ENCODE results near the gene TMEM255B.

Gene TMEM255B

GRCh38 chr13:113852536-113853517 is 93.8 kb downstream of the TMEM255B start:
- Histone ChIP-seq H3F3A (ENCODE audit: insufficient read depth) (no peaks in the 10 kb centered on the region), H3K36me3 (ENCODE audit: low read length) (no peaks in the 10 kb centered on the region)
- TF ChIP-seq CTCF (IDR thresholded peaks at IDR 0.05; ENCODE audit: insufficient read depth, low read length, poor library complexity, severe bottlenecking) = no peak
- TF ChIP-seq EZH2phosphoT487 (conservative IDR thresholded peaks at IDR 0.05; ENCODE audit: low read length) = no peak

GRCh38 chr13:113853518-113854237 is 94.7 kb downstream of the TMEM255B start:
- H3F3A ChIP-seq (ENCODE audit: insufficient read depth) = no peaks in the 10 kb centered on the region
- H3K27ac ChIP-seq (ENCODE audit: low read depth, low read length) = no peak overlapping the region
- H3K4me2 ChIP-seq (ENCODE audit: low read depth, low read length, poor library complexity, severe bottlenecking) = no peak overlapping the region
- no peak overlapping the region for H3K4me3 ChIP-seq (ENCODE audit: insufficient read depth, low read length, poor library complexity, severe bottlenecking)
- no peaks in the 10 kb centered on the region for H3K79me2 ChIP-seq (ENCODE audit: insufficient read depth, low read length)
- no peak overlapping the region for H3K9ac ChIP-seq (ENCODE audit: low read length)
- no peak for TF ChIP-seq CTCF (IDR thresholded peaks at IDR 0.05; ENCODE audit: insufficient read depth, low read length, poor library complexity, severe bottlenecking)
- no peak for TF ChIP-seq EZH2phosphoT487 (conservative IDR thresholded peaks at IDR 0.05; ENCODE audit: low read length)
- no peaks in the 10 kb centered on the region for H3K9me2 ChIP-seq (replicated peaks; ENCODE audit: insufficient read depth, low read length)
- no peaks in the 10 kb centered on the region for H3K27me3 ChIP-seq (ENCODE audit: low read length)
- H4K20me1 ChIP-seq (ENCODE audit: low read depth, low read length) = no peaks in the 10 kb centered on the region
- H3K9me3 ChIP-seq (ENCODE audit: insufficient read depth, low read length) = peaks cover under 1% of the 10 kb centered on the region; the same call in 1 of the 2 replicates
- no peak overlapping the region for H2AFZ ChIP-seq (ENCODE audit: low read depth, low read length, severe bottlenecking)
- H3K36me3 ChIP-seq (ENCODE audit: low read length) = no peaks in the 10 kb centered on the region

More at GRCh38 chr13:113852536-113853517, 93.8 kb downstream of the TMEM255B start:
- no peak overlapping the region for H2AFZ ChIP-seq (ENCODE audit: low read depth, low read length, severe bottlenecking)
- H3K9me3 ChIP-seq (ENCODE audit: insufficient read depth, low read length) = no peaks in the 10 kb centered on the region
- H3K27me3 ChIP-seq (ENCODE audit: low read length) = no peaks in the 10 kb centered on the region
- no peaks in the 10 kb centered on the region for H3K9me2 ChIP-seq (replicated peaks; ENCODE audit: insufficient read depth, low read length)
- H3K9ac ChIP-seq (ENCODE audit: low read length) = no peak overlapping the region
- H3K4me3 ChIP-seq (ENCODE audit: insufficient read depth, low read length, poor library complexity, severe bottlenecking) = no peak overlapping the region
- no peak overlapping the region for H3K27ac ChIP-seq (ENCODE audit: low read depth, low read length)
- no peak overlapping the region for H3K4me2 ChIP-seq (ENCODE audit: low read depth, low read length, poor library complexity, severe bottlenecking)
- no peaks in the 10 kb centered on the region for H4K20me1 ChIP-seq (ENCODE audit: low read depth, low read length)
- H3K79me2 ChIP-seq (ENCODE audit: insufficient read depth, low read length) = no peaks in the 10 kb centered on the region

- Histone ChIP-seq H2AFZ (ENCODE audit: low read depth, low read length, severe bottlenecking) (no peak overlapping the region), H3K9me3 (ENCODE audit: insufficient read depth, low read length) (peaks cover 6% of the 10 kb centered on the region; the same call in 1 of the 2 replicates), H3K36me3 (ENCODE audit: low read length) (no peaks in the 10 kb centered on the region), H3K27ac (ENCODE audit: low read depth, low read length) (no peak overlapping the region), H3K9ac (ENCODE audit: low read length) (no peak overlapping the region), H3K27me3 (ENCODE audit: low read length) (no peaks in the 10 kb centered on the region), H3K4me2 (ENCODE audit: low read depth, low read length, poor library complexity, severe bottlenecking) (no peak overlapping the region), H4K20me1 (ENCODE audit: low read depth, low read length) (no peaks in the 10 kb centered on the region), H3K79me2 (ENCODE audit: insufficient read depth, low read length) (no peaks in the 10 kb centered on the region), H3K4me3 (ENCODE audit: insufficient read depth, low read length, poor library complexity, severe bottlenecking) (no peak overlapping the region), H3K9me2 (replicated peaks; ENCODE audit: insufficient read depth, low read length) (no peaks in the 10 kb centered on the region), H3F3A (ENCODE audit: insufficient read depth) (no peaks in the 10 kb centered on the region)
- TF ChIP-seq EZH2phosphoT487 (conservative IDR thresholded peaks at IDR 0.05; ENCODE audit: low read length) = no peak
- no peak for TF ChIP-seq CTCF (IDR thresholded peaks at IDR 0.05; ENCODE audit: insufficient read depth, low read length, poor library complexity, severe bottlenecking)
These were observed 95.4 kb downstream of the TMEM255B start for GRCh38 chr13:113854238-113855011.

Measured in SU-DHL-6 (cell line).